ENCODE data around the gene XIRP1. TPM values are rescaled to one million over a fixed set of nuclear protein-coding genes. Genes with fewer than 3 reads are reported as not detected.

Gene XIRP1
- total and polyA plus RNA-seq, 4 donors = 0.08 to 0.81 (median 0.52) TPM

GRCh38 chr3:39150148-39150802, 42.1 kb downstream of the XIRP1 start:
- DNase-seq = peak in 1 of 3 donors; percentile 29
- H3K36me3 ChIP-seq (ENCODE audit: control insufficient read depth in 4 of 4, insufficient read depth in 4 of 4, low read length in 4 of 4) = peaks cover 0 to 9% (median 4%) of the 10 kb centered on the region in 4 donors
- peaks cover 21 to 71% (median 47%) of the 10 kb centered on the region in 5 donors for H3K4me1 ChIP-seq (ENCODE audit: control insufficient read depth in 5 of 5, insufficient read depth in 5 of 5, low read length in 5 of 5)
- ATAC-seq (ENCODE audit: insufficient read depth, low FRiP score) = no peak
- WGBS, 2 donors = 37 to 38% methylated on average over 5 of the region's 5 CpGs
- H3K27me3 ChIP-seq (ENCODE audit: control insufficient read depth in 3 of 3, insufficient read depth in 3 of 3, low read length in 2 of 3) = no peaks in the 10 kb centered on the region
- H3K4me3 ChIP-seq = no peak overlapping the region
- H3K9me3 ChIP-seq (ENCODE audit: control insufficient read depth in 4 of 4, insufficient read depth in 3 of 4, low read length in 3 of 4) = no peaks in the 10 kb centered on the region
- peak overlapping the region in 1 of 2 donors; percentile 86 for H3K9ac ChIP-seq (ENCODE audit: insufficient read depth in 1 of 2, low read length in 2 of 2)
- TF ChIP-seq CTCF (IDR thresholded peaks at IDR 0.05; ENCODE audit: control extremely low read depth, extremely low read depth) = no peak
- H3K27ac ChIP-seq (ENCODE audit: low read depth in 1 of 2, low read length in 1 of 2) = peak overlapping the region; percentile 98 to 100

DNA sequence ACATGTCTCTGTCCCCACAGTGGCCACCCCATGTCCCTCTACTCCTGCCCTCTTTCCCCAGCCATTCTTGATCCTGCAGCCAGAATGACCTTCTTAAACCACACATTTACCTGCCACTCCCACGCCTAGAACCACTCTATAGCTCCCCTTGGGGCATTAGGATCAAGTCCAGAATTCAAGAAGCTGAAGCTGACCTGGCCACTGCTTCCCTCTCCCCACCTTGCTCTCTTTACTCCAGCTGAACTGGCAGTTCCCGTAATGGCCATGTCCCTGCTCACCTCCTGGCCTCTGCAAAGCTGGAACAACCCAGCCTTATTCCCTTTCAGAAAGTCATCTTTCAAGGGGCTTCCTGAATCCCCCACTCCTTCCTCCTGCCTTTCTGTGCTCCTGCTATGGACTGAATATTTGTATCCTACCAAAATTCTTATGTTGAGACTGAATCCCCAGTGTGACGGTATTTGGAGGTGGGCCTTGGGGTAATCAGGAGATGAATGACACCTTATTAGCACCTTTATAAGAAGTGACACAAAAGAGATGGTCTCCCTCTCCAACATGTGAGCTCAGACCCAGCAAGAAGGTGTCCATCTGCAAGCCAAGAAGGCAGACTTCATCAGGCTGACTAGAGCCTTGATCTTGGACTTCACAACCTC, 42.8 kb downstream of the XIRP1 start:
- H3K4me1 ChIP-seq (ENCODE audit: control insufficient read depth in 5 of 5, insufficient read depth in 5 of 5, low read length in 5 of 5) = peaks cover 21 to 71% (median 47%) of the 10 kb centered on the region in 5 donors
- ATAC-seq (ENCODE audit: insufficient read depth, low FRiP score) = no peak

DNA sequence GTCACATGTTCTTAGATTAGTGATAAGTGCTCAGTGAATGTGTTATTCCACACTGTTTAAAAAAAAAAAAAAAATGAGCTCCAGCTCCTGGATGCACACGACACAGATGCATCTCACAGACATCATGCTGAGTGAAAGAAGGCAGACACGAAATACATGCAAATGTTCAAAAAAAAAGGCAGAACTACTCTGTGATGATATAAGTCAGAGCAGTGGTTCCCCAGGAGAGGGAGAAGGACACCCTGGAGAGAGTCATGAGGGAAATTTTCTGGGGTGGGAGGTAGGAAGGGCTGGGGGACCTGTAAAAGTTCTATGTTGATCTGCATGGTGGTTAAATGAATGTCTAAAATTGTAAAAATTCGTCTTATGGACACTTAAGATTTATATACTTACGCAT, 43.3 kb downstream of the XIRP1 start:
- no peak overlapping the region for H3K9ac ChIP-seq (ENCODE audit: insufficient read depth in 1 of 2, low read length in 2 of 2)
- peaks cover 4 to 20% (median 10%) of the 10 kb centered on the region in 4 donors for H3K36me3 ChIP-seq (ENCODE audit: control insufficient read depth in 4 of 4, insufficient read depth in 4 of 4, low read length in 4 of 4)
- 51 to 53% methylated on average over 4 of the region's 4 CpGs for WGBS, 2 donors
- no peaks in the 10 kb centered on the region for H3K9me3 ChIP-seq (ENCODE audit: control insufficient read depth in 4 of 4, insufficient read depth in 3 of 4, low read length in 3 of 4)
- TF ChIP-seq CTCF (IDR thresholded peaks at IDR 0.05; ENCODE audit: control extremely low read depth, extremely low read depth) = no peak
- H3K4me3 ChIP-seq = no peak overlapping the region
- no peak for DNase-seq
- peak overlapping the region in 1 of 2 donors; percentile 47 for H3K27ac ChIP-seq (ENCODE audit: low read depth in 1 of 2, low read length in 1 of 2)
- no peaks in the 10 kb centered on the region for H3K27me3 ChIP-seq (ENCODE audit: control insufficient read depth in 3 of 3, insufficient read depth in 3 of 3, low read length in 2 of 3)
- no peak for ATAC-seq (ENCODE audit: insufficient read depth, low FRiP score)
- H3K4me1 ChIP-seq (ENCODE audit: control insufficient read depth in 5 of 5, insufficient read depth in 5 of 5, low read length in 5 of 5) = peaks cover 21 to 67% (median 47%) of the 10 kb centered on the region in 5 donors

More for the DNA sequence above, 42.8 kb downstream of the XIRP1 start:
- DNase-seq = no peak
- Histone ChIP-seq H3K27me3 (ENCODE audit: control insufficient read depth in 3 of 3, insufficient read depth in 3 of 3, low read length in 2 of 3) (no peaks in the 10 kb centered on the region), H3K9me3 (ENCODE audit: control insufficient read depth in 4 of 4, insufficient read depth in 3 of 4, low read length in 3 of 4) (no peaks in the 10 kb centered on the region), H3K27ac (ENCODE audit: low read depth in 1 of 2, low read length in 1 of 2) (peak overlapping the region in 1 of 2 donors; percentile 98), H3K9ac (ENCODE audit: insufficient read depth in 1 of 2, low read length in 2 of 2) (peak overlapping the region in 1 of 2 donors; percentile 86), H3K36me3 (ENCODE audit: control insufficient read depth in 4 of 4, insufficient read depth in 4 of 4, low read length in 4 of 4) (peaks cover 0 to 14% (median 8%) of the 10 kb centered on the region in 4 donors), H3K4me3 (no peak overlapping the region)
- TF ChIP-seq CTCF (IDR thresholded peaks at IDR 0.05; ENCODE audit: control extremely low read depth, extremely low read depth) = no peak
- WGBS, 2 donors = 64 to 81% methylated on average over 3 of the region's 3 CpGs
